HG03060 (cell line): ENCODE measurements around the gene PLXNA4.
"Not testable (repeated sequence)": the region's sequence is repeated elsewhere in the genome, so short reads cannot be mapped to it uniquely, and the experiment has no call there.

ENCODE experiments used
- ATAC-seq: cut with Tn5 transposase; IDR thresholded peaks from one replicate; pipeline ENCODE4 v1.9.1; 2021; ENCODE audit warnings: low read depth, moderate number of reproducible peaks; ENCODE audit not compliant: unreplicated experiment

The PLXNA4 gene

GRCh38 chr7:132398253-132398925 lies 177.9 kb downstream of the PLXNA4 start:
- ATAC-seq, result no peak

GRCh38 chr7:132397070-132397469 lies 179.2 kb downstream of the PLXNA4 start:
- ATAC-seq, result no peak

- ATAC-seq, result no peak
Measured at GRCh38 chr7:132395361-132395760, 180.9 kb downstream of the PLXNA4 start.

GRCh38 chr7:132394283-132395198 lies 181.7 kb downstream of the PLXNA4 start:
- ATAC-seq, result no peak

GRCh38 chr7:132393789-132394261 lies 182.4 kb downstream of the PLXNA4 start:
- ATAC-seq, result no peak

GRCh38 chr7:132392713-132393112 lies 183.6 kb downstream of the PLXNA4 start:
- no peak for ATAC-seq

- no peak for ATAC-seq
Measured at GRCh38 chr7:132390705-132391104, 185.6 kb downstream of the PLXNA4 start.

GRCh38 chr7:132390049-132390448 lies 186.2 kb downstream of the PLXNA4 start:
- ATAC-seq, result not testable (repeated sequence)

GRCh38 chr7:132388688-132389087 lies 187.6 kb downstream of the PLXNA4 start:
- ATAC-seq, result no peak

GRCh38 chr7:132387596-132387995 lies 188.7 kb downstream of the PLXNA4 start:
- no peak for ATAC-seq

GRCh38 chr7:132386201-132386681 lies 190.0 kb downstream of the PLXNA4 start:
- no peak for ATAC-seq

GRCh38 chr7:132383962-132384361 lies 192.3 kb downstream of the PLXNA4 start:
- ATAC-seq, result no peak

GRCh38 chr7:132381742-132382472 lies 194.4 kb downstream of the PLXNA4 start:
- no peak for ATAC-seq

- no peak for ATAC-seq
Measured at GRCh38 chr7:132380059-132380458, 196.2 kb downstream of the PLXNA4 start.

- no peak for ATAC-seq
Measured at GRCh38 chr7:132379292-132379691, 197.0 kb downstream of the PLXNA4 start.

GRCh38 chr7:132377703-132378584 lies 198.3 kb downstream of the PLXNA4 start:
- no peak for ATAC-seq

GRCh38 chr7:132377015-132377414 lies 199.3 kb downstream of the PLXNA4 start:
- ATAC-seq, result no peak

GRCh38 chr7:132376361-132377013 lies 199.8 kb downstream of the PLXNA4 start:
- no peak for ATAC-seq

- no peak for ATAC-seq
Measured at GRCh38 chr7:132373879-132374278, 202.4 kb downstream of the PLXNA4 start.
